Kidney epithelial cell (primary cell): Measurements from ENCODE around the gene ARSJ. TPM values are rescaled to one million over a fixed set of nuclear protein-coding genes. Genes with fewer than 3 reads are reported as not detected.

Experiments used
- DNase-seq: peaks from one replicate; pipeline ENCODE4 v3.0.0-alpha.2; 2010; ENCODE audit warnings: low read depth
- H3K27me3 ChIP-seq: 2 replicates; pipeline ENCODE4 v1.6.0; 2011; ENCODE audit warnings: low read length; ENCODE audit not compliant: control insufficient read depth, insufficient read depth
- H3K36me3 ChIP-seq: 2 replicates; pipeline ENCODE4 v1.5.1; 2011; ENCODE audit warnings: low read length; ENCODE audit not compliant: control insufficient read depth, insufficient read depth
- H3K4me3 ChIP-seq: 2 replicates; pipeline ENCODE4 v1.5.1; 2011; ENCODE audit warnings: low read depth, mild to moderate bottlenecking, control low read depth, low read length
- CTCF ChIP-seq: IDR thresholded peaks from 2 replicates; pipeline ENCODE4 v1.5.1; 2011; ENCODE audit warnings: mild to moderate bottlenecking, moderate library complexity, low read length, control low read depth, inconsistent platforms; ENCODE audit not compliant: insufficient read depth, poor library complexity, severe bottlenecking
- total RNA-seq: library from RNA; depleted of rRNA; stranded (reverse); fragments of >200 nt; gene quantifications from 2 replicates; pipeline ENCODE4 v1.2.3, GENCODE V29; 2015

ARSJ gene
- total RNA-seq, 1 donor from 2014 or later: 13.8 TPM

DNA sequence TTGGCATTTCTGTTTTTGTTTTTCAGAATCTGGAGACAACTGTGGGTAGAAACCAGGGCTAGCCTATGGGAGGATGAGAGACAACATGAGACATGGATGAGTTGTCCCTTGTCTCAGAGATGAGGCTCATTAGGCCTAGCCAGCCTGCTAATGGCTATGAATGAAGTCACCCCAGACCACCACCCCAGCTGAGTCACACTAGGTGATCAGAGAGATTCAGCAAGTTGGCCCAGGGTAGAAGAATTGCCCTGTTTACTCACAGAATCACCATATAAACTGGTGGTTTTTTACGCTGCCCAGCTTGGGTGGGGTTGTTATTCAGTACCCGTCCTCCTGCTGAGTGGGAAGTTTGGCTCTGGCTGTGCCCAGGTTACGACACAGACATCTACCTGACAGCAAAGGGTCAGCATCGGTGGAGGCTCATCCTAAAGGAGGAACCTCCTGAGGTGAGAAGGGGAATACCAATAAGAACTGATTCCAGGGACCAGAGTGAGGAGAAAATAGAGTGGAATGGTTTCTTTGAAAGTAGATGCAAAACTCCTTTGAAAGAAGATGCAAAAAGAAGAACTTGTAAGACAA lies 17.2 kb upstream of the ARSJ start:
- DNase-seq: peak; percentile 45

DNA sequence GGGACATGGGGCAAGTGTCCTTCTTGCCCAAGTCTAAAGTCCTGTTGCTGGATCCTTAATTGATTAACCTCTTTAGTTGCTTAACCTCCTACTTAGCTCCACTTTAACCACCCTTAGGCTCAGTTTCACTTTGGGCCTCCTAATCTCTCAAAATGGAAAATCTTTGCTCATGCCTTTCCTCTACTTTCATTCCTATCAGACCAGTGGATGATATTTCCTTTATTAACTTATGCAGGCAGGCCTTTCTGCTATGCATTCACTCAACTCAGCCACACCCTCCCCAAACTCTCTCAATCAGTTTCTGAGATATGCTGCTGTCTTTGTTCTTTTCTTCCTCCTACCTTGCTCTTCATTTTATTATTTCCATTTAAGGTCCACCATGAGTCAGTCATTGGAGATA lies 14.4 kb upstream of the ARSJ start:
- Histone ChIP-seq H3K36me3 (no peaks in the 10 kb centered on the region), H3K27me3 (no peaks in the 10 kb centered on the region), H3K4me3 (no peak overlapping the region)
- no peak for DNase-seq
- TF ChIP-seq CTCF: no peak

More for the DNA sequence above, 17.2 kb upstream of the ARSJ start:
- Histone ChIP-seq H3K4me3 (no peak overlapping the region), H3K36me3 (no peaks in the 10 kb centered on the region), H3K27me3 (no peaks in the 10 kb centered on the region)
- TF ChIP-seq CTCF: no peak

- Histone ChIP-seq H3K4me3 (no peak overlapping the region), H3K36me3 (no peaks in the 10 kb centered on the region), H3K27me3 (no peaks in the 10 kb centered on the region)
- DNase-seq: no peak
- TF ChIP-seq CTCF: no peak
These were observed 11.4 kb upstream of the ARSJ start for GRCh38 chr4:113990886-113991285.

DNA sequence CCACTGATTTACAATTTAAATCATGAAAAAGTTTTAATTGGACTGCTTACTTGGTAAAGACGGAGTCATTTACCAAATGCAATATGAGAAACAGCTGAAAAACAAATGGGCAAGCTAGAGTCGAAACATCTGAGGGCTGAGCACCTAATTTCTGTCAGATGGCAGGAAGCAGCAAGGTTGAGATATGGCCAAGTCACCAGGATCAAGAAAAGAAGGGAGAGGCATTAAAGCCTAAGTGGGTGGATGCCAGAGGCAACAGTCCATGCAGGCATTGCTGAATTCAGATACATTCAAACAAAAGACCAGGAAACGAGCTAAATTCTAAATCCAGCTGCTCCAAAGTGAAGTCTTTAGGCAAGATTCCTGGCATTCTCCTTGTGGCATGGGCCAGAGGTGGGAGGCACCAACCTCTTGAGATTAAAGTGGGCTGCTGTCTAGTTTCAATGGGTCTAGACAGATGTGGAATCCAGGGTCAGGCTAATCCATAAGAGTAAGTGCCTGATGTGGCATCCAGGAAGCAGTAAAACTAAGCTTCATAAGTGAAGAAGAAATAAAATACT lies 8.0 kb upstream of the ARSJ start:
- TF ChIP-seq CTCF: no peak
- DNase-seq: no peak
- Histone ChIP-seq H3K4me3 (no peak overlapping the region), H3K27me3 (no peaks in the 10 kb centered on the region), H3K36me3 (no peaks in the 10 kb centered on the region)

DNA sequence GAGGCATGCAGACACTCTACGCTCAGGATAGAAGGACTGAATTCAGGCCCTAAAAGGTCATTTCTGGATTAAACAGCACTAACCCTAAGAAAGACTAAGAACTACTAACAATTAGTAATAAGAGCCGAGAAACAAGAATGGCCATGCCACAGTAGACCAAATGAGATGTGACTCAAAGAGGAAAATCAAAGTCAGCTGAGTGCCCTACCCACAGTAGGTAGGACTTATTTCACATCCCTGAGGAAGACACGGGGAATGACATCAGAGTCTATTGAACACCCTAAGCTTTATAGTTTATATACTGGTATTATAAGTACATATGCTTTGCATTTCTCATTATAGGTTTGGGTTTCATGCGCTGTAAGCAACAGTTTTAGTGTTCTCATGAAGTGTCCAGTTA lies 2.7 kb upstream of the ARSJ start:
- no peaks in the 10 kb centered on the region for H3K36me3 ChIP-seq
- no peak overlapping the region for H3K4me3 ChIP-seq
- DNase-seq: no peak
- H3K27me3 ChIP-seq: no peaks in the 10 kb centered on the region
- no peak for TF ChIP-seq CTCF

- no peaks in the 10 kb centered on the region for H3K27me3 ChIP-seq
- DNase-seq: no peak
These were observed 2.1 kb upstream of the ARSJ start for GRCh38 chr4:113981591-113981990.

More at GRCh38 chr4:113981591-113981990, 2.1 kb upstream of the ARSJ start:
- Histone ChIP-seq H3K36me3 (no peaks in the 10 kb centered on the region), H3K4me3 (no peak overlapping the region)
- TF ChIP-seq CTCF: no peak
